ENCODE results near the gene CHRNA9. TPM values are rescaled to one million over a fixed set of nuclear protein-coding genes. Genes with fewer than 3 reads are reported as not detected.

Gene CHRNA9
- total and polyA plus RNA-seq, 2 experiments from 2014 or later: 0.58 to 5.7 TPM

- no peak for TF ChIP-seq ZNF462 (CRISPR knock-in tag; IDR thresholded peaks at IDR 0.05)
- TF ChIP-seq, protein P1, sequence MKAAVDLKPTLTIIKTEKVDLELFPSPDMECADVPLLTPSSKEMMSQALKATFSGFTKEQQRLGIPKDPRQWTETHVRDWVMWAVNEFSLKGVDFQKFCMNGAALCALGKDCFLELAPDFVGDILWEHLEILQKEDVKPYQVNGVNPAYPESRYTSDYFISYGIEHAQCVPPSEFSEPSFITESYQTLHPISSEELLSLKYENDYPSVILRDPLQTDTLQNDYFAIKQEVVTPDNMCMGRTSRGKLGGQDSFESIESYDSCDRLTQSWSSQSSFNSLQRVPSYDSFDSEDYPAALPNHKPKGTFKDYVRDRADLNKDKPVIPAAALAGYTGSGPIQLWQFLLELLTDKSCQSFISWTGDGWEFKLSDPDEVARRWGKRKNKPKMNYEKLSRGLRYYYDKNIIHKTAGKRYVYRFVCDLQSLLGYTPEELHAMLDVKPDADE (IDR thresholded peaks at IDR 0.05): no peak
- no peak for TF ChIP-seq EZH2phosphoT487 (IDR thresholded peaks at IDR 0.05; ENCODE audit: unreplicated experiment)
- no peak for TF ChIP-seq ZNF331 (CRISPR knock-in tag; IDR thresholded peaks at IDR 0.05; ENCODE audit: low read depth)
- TF ChIP-seq, protein P2, sequence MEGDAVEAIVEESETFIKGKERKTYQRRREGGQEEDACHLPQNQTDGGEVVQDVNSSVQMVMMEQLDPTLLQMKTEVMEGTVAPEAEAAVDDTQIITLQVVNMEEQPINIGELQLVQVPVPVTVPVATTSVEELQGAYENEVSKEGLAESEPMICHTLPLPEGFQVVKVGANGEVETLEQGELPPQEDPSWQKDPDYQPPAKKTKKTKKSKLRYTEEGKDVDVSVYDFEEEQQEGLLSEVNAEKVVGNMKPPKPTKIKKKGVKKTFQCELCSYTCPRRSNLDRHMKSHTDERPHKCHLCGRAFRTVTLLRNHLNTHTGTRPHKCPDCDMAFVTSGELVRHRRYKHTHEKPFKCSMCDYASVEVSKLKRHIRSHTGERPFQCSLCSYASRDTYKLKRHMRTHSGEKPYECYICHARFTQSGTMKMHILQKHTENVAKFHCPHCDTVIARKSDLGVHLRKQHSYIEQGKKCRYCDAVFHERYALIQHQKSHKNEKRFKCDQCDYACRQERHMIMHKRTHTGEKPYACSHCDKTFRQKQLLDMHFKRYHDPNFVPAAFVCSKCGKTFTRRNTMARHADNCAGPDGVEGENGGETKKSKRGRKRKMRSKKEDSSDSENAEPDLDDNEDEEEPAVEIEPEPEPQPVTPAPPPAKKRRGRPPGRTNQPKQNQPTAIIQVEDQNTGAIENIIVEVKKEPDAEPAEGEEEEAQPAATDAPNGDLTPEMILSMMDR (conservative IDR thresholded peaks at IDR 0.05; ENCODE audit: low read depth in 2 of 2): no peak
- TF ChIP-seq CREB1 (CRISPR knock-in tag; IDR thresholded peaks at IDR 0.05; ENCODE audit: low read depth): no peak
- TF ChIP-seq POLR2AphosphoS5 (IDR thresholded peaks at IDR 0.05; ENCODE audit: low read depth): no peak
- TF ChIP-seq JUNB (IDR thresholded peaks at IDR 0.05; ENCODE audit: unreplicated experiment): no peak
- TF ChIP-seq STAT1 (IDR thresholded peaks at IDR 0.05; ENCODE audit: unreplicated experiment): no peak
- no peak for TF ChIP-seq ZNF114 (CRISPR knock-in tag; IDR thresholded peaks at IDR 0.05)
Measured at GRCh38 chr4:40375620-40376019, 40.5 kb downstream of the CHRNA9 start (continued).
